Uterus (tissue), 4 donors: ENCODE data around the gene SCN5A. TPM values are rescaled to one million over a fixed set of nuclear protein-coding genes. Genes with fewer than 3 reads are reported as not detected.

Source experiments
- DNase-seq, 2 donors: peaks; one replicate each; pipeline ENCODE4 v3.0.0-alpha.2; 2019 to 2020
- H3K27ac ChIP-seq, 2 donors: fragments of 200-600 bp; sonication (generic); 1 replicate in 1 of 2; 2 replicates in 1 of 2; pipeline ENCODE4 v1.5.1; 2016 to 2018
- H3K27me3 ChIP-seq, 2 donors: fragments of 200-600 bp; sonication (generic); one replicate each; pipeline ENCODE4 v1.5.1; 2018 to 2019; ENCODE audit warnings: control low read depth in 1 of 2
- H3K36me3 ChIP-seq, 2 donors: fragments of 200-600 bp; sonication (generic); one replicate each; pipeline ENCODE4 v1.5.1; 2019; ENCODE audit warnings: control low read depth in 1 of 2
- H3K4me1 ChIP-seq, 2 donors: fragments of 200-600 bp; sonication (generic); one replicate each; pipeline ENCODE4 v1.5.1; 2018 to 2019; ENCODE audit warnings: control low read depth in 1 of 2
- H3K4me3 ChIP-seq, 2 donors: fragments of 200-600 bp; sonication (generic); 1 replicate in 1 of 2; 2 replicates in 1 of 2; pipeline ENCODE4 v1.5.1; 2018 to 2019; ENCODE audit warnings: mild to moderate bottlenecking in 1 of 2
- H3K9me3 ChIP-seq, 2 donors: fragments of 200-600 bp; sonication (generic); one replicate each; pipeline ENCODE4 v1.5.1; 2019; ENCODE audit warnings: control low read depth in 1 of 2
- POLR2A ChIP-seq, 2 donors: fragments of 450-650 bp; IDR thresholded peaks; one replicate each; pipeline ENCODE4 v1.6.1; 2016; ENCODE audit warnings: antibody characterized with exemption in 2 of 2, mild to moderate bottlenecking in 1 of 2, moderate library complexity in 1 of 2
- intact Hi-C: fragments of 100-400 bp; cut with DNase I; formaldehyde crosslinking; loops from one replicate; pipeline ENCODE4 v1.15.1; 2023; ENCODE audit warnings: low total_unique reads
- total RNA-seq, 4 donors: library from RNA; depleted of rRNA in 3 of 4; stranded (reverse); fragments of >200 nt in 3 of 4; gene quantifications; one replicate each; pipeline versions ENCODE4 v1.1.0 to v1.2.4, GENCODE V29; 2014 to 2023
- TF ChIP-seq, protein P1 (sequence below), 4 experiments: fragments of 200-600 bp in 2 of 4; fragments of 450-650 bp in 2 of 4; sonication (generic) in 2 of 4; IDR thresholded peaks; one replicate each; pipeline ENCODE4 v1.5.1; 2016 to 2019; ENCODE audit warnings: antibody characterized with exemption in 4 of 4, mild to moderate bottlenecking in 2 of 4, moderate library complexity in 1 of 4
- donor health status: DM: yes; HTN: yes; CAD: no.

The SCN5A gene
- total RNA-seq, 4 donors from 2014 or later: under 0.01 to 3.2 (median 1.6) TPM; not detected in 1

DNA sequence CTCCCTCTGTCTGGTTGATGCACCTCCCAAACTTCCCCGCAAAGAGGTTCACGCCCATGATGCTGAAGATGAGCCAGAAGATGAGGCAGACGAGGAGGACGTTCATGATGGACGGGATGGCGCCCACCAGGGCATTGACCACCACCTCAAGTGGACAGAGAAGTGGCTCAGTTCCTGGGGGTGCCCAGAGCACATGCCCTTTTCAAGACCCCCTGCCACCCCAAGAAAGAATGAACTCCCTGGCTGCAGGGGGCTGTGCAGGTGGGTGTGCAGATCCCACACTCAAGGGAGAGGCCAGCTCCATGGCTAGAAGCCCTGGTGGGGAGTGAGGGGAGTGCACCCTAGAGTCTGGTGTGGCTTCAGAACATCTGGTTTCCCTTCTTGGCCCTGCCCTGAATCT lies 89.2 kb downstream of the SCN5A start:
- Histone ChIP-seq H3K4me3 (no peak overlapping the region), H3K4me1 (no peaks in the 10 kb centered on the region), H3K27ac (no peak overlapping the region), H3K27me3 (no peaks in the 10 kb centered on the region), H3K36me3 (no peaks in the 10 kb centered on the region), H3K9me3 (no peaks in the 10 kb centered on the region)
- no peak for DNase-seq
- intact Hi-C loops: no loop called here
- TF ChIP-seq POLR2A (IDR thresholded peaks at IDR 0.05): no peak

- H3K4me1 ChIP-seq: no peaks in the 10 kb centered on the region
- no peak overlapping the region for H3K27ac ChIP-seq
- no peak for DNase-seq
- H3K9me3 ChIP-seq: no peaks in the 10 kb centered on the region
- no peak overlapping the region for H3K4me3 ChIP-seq
- no peaks in the 10 kb centered on the region for H3K36me3 ChIP-seq
- intact Hi-C loops: no loop called here
- TF ChIP-seq, protein P1, sequence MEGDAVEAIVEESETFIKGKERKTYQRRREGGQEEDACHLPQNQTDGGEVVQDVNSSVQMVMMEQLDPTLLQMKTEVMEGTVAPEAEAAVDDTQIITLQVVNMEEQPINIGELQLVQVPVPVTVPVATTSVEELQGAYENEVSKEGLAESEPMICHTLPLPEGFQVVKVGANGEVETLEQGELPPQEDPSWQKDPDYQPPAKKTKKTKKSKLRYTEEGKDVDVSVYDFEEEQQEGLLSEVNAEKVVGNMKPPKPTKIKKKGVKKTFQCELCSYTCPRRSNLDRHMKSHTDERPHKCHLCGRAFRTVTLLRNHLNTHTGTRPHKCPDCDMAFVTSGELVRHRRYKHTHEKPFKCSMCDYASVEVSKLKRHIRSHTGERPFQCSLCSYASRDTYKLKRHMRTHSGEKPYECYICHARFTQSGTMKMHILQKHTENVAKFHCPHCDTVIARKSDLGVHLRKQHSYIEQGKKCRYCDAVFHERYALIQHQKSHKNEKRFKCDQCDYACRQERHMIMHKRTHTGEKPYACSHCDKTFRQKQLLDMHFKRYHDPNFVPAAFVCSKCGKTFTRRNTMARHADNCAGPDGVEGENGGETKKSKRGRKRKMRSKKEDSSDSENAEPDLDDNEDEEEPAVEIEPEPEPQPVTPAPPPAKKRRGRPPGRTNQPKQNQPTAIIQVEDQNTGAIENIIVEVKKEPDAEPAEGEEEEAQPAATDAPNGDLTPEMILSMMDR (IDR thresholded peaks at IDR 0.05): no peak
- no peak for TF ChIP-seq POLR2A (IDR thresholded peaks at IDR 0.05)
- H3K27me3 ChIP-seq: no peaks in the 10 kb centered on the region
Observed at GRCh38 chr3:38558864-38559263, 90.6 kb downstream of the SCN5A start.

GRCh38 chr3:38556640-38557358 lies 92.7 kb downstream of the SCN5A start:
- Histone ChIP-seq H3K4me1 (no peaks in the 10 kb centered on the region), H3K27ac (no peak overlapping the region), H3K4me3 (no peak overlapping the region), H3K9me3 (no peaks in the 10 kb centered on the region), H3K36me3 (no peaks in the 10 kb centered on the region), H3K27me3 (no peaks in the 10 kb centered on the region)
- no peak for DNase-seq
- intact Hi-C loops: no loop called here
- TF ChIP-seq POLR2A (IDR thresholded peaks at IDR 0.05): no peak
- TF ChIP-seq, protein P1 (IDR thresholded peaks at IDR 0.05): no peak

DNA sequence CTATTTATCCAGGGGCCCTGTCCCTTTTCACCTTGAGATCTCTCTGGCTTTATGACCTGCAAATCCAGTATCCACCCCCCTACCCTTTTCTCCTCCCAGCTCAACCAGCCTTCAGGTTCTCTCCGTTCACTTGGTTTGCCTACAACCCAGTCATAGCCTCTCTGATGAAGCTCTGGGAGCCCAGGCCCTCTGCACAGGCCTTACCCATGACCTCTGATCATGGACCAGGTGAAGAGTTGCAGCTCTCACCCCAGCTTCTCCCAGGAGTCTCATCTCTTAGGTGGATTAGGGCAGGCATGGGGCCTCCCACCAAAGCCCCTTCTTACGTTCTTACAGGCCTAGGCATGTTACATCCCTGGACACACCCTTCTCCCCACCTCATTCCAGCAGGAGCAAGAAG lies 93.6 kb downstream of the SCN5A start:
- no peaks in the 10 kb centered on the region for H3K9me3 ChIP-seq
- H3K36me3 ChIP-seq: no peaks in the 10 kb centered on the region
- no peak for TF ChIP-seq POLR2A (IDR thresholded peaks at IDR 0.05)
- TF ChIP-seq, protein P1 (IDR thresholded peaks at IDR 0.05): no peak
- no peak for DNase-seq
- H3K27ac ChIP-seq: no peak overlapping the region
- H3K4me3 ChIP-seq: no peak overlapping the region
- H3K4me1 ChIP-seq: no peaks in the 10 kb centered on the region
- intact Hi-C loops: no loop called here
- H3K27me3 ChIP-seq: no peaks in the 10 kb centered on the region

GRCh38 chr3:38555149-38555840 lies 94.2 kb downstream of the SCN5A start:
- Histone ChIP-seq H3K36me3 (no peaks in the 10 kb centered on the region), H3K9me3 (no peaks in the 10 kb centered on the region), H3K27me3 (no peaks in the 10 kb centered on the region), H3K27ac (no peak overlapping the region), H3K4me3 (no peak overlapping the region), H3K4me1 (no peaks in the 10 kb centered on the region)
- TF ChIP-seq, protein P1 (IDR thresholded peaks at IDR 0.05): no peak
- TF ChIP-seq POLR2A (IDR thresholded peaks at IDR 0.05): no peak
- intact Hi-C loops: no loop called here
- DNase-seq: no peak
